Upper lobe of left lung (tissue), 4 donors: Measurements from ENCODE around the gene EXOC1L.

Source experiments
- EP300 ChIP-seq, 4 donors: sonication (generic); formaldehyde crosslinking; IDR thresholded peaks; one replicate each; pipeline ENCODE4 v1.5.1; 2017; ENCODE audit warnings: antibody characterized with exemption in 4 of 4, control low read depth in 2 of 4
- POLR2A ChIP-seq, 4 donors: fragments of 450-650 bp; IDR thresholded peaks; one replicate each; pipeline ENCODE4 v1.5.1; 2016 to 2017; ENCODE audit warnings: antibody characterized with exemption in 4 of 4, mild to moderate bottlenecking in 2 of 4
- POLR2AphosphoS5 ChIP-seq, 2 donors: sonication (generic); formaldehyde crosslinking; IDR thresholded peaks; one replicate each; pipeline ENCODE4 v1.5.1; 2017; ENCODE audit warnings: antibody characterized with exemption in 2 of 2
- TF ChIP-seq, protein P1 (sequence below), 6 experiments: fragments of 450-650 bp in 4 of 6; fragments of 200-600 bp in 2 of 6; sonication (generic) in 2 of 6; IDR thresholded peaks; one replicate each; pipeline ENCODE4 v1.5.1; 2016 to 2019; ENCODE audit warnings: antibody characterized with exemption in 6 of 6

DNA sequence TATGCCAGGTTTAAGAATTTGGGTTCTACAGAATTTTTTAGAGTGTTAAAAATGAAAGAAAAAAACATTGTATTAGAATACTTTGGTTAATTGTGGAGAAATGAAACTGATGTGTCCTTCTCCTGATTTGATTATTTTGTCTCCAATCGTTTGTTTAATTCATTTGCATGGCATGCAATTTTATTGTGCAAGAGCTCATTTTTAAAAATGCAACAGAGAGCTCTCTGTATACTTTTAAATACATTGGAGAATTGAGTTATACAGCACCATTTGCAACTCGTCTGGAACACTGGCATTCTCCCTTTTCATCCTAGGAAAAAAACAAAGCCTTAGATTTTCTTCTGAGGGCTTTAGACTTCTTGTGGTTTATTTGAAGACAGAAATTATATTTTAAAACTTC is 689 bp downstream of the EXOC1L start:
- TF ChIP-seq, protein P1, sequence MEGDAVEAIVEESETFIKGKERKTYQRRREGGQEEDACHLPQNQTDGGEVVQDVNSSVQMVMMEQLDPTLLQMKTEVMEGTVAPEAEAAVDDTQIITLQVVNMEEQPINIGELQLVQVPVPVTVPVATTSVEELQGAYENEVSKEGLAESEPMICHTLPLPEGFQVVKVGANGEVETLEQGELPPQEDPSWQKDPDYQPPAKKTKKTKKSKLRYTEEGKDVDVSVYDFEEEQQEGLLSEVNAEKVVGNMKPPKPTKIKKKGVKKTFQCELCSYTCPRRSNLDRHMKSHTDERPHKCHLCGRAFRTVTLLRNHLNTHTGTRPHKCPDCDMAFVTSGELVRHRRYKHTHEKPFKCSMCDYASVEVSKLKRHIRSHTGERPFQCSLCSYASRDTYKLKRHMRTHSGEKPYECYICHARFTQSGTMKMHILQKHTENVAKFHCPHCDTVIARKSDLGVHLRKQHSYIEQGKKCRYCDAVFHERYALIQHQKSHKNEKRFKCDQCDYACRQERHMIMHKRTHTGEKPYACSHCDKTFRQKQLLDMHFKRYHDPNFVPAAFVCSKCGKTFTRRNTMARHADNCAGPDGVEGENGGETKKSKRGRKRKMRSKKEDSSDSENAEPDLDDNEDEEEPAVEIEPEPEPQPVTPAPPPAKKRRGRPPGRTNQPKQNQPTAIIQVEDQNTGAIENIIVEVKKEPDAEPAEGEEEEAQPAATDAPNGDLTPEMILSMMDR (IDR thresholded peaks at IDR 0.05) = no peak
- TF ChIP-seq POLR2A (IDR thresholded peaks at IDR 0.05) (no peak), POLR2AphosphoS5 (IDR thresholded peaks at IDR 0.05) (no peak), EP300 (IDR thresholded peaks at IDR 0.05) (no peak)
